ENCODE data around the gene IL1RAP.

The IL1RAP gene

GRCh38 chr3:190684776-190685175 lies 170.9 kb downstream of the IL1RAP start:
- DNase-seq = no peak
- intact Hi-C loops (cut with DNase I) = no loop called here

GRCh38 chr3:190686011-190686410 lies 172.1 kb downstream of the IL1RAP start:
- DNase-seq = no peak
- intact Hi-C loops (cut with DNase I) = no loop called here

GRCh38 chr3:190690246-190690645 lies 176.4 kb downstream of the IL1RAP start:
- intact Hi-C loops (cut with DNase I) = no loop called here
- no peak for DNase-seq

- intact Hi-C loops (cut with DNase I) = no loop called here
- DNase-seq = no peak
Observed at GRCh38 chr3:190692256-190692655, 178.4 kb downstream of the IL1RAP start.

GRCh38 chr3:190694335-190695001 lies 180.6 kb downstream of the IL1RAP start:
- no peak for DNase-seq
- intact Hi-C loops (cut with DNase I) = no loop called here

GRCh38 chr3:190695225-190695624 lies 181.3 kb downstream of the IL1RAP start:
- DNase-seq = no peak
- intact Hi-C loops (cut with DNase I) = no loop called here

GRCh38 chr3:190695994-190696393 lies 182.1 kb downstream of the IL1RAP start:
- DNase-seq = no peak
- intact Hi-C loops (cut with DNase I) = no loop called here

GRCh38 chr3:190696777-190697501 lies 183.1 kb downstream of the IL1RAP start:
- intact Hi-C loops (cut with DNase I) = no loop called here
- DNase-seq = peak in 12 of 42 donors; percentile 3 to 50 (median 14)

GRCh38 chr3:190697502-190697830 lies 183.6 kb downstream of the IL1RAP start:
- no peak for DNase-seq
- intact Hi-C loops (cut with DNase I) = no loop called here

GRCh38 chr3:190697901-190698300 lies 184.0 kb downstream of the IL1RAP start:
- DNase-seq = no peak
- intact Hi-C loops (cut with DNase I) = no loop called here

GRCh38 chr3:190699776-190700175 lies 185.9 kb downstream of the IL1RAP start:
- intact Hi-C loops (cut with DNase I) = no loop called here
- no peak for DNase-seq

- intact Hi-C loops (cut with DNase I) = no loop called here
- DNase-seq = peak in 8 of 42 donors; percentile 3 to 43 (median 14)
Observed at GRCh38 chr3:190701096-190701532, 187.2 kb downstream of the IL1RAP start.

- intact Hi-C loops (cut with DNase I) = no loop called here
- no peak for DNase-seq
Observed at GRCh38 chr3:190706582-190706981, 192.7 kb downstream of the IL1RAP start.
